SIG-M5 (cell line): Measurements from ENCODE around the gene CT45A2.
"Not testable (repeated sequence)": the region's sequence is repeated elsewhere in the genome, so short reads cannot be mapped to it uniquely, and the experiment has no call there.

Source experiments
- DNase-seq: peaks from one replicate; lab custom pipeline; 2025; lab: John Stamatoyannopoulos, UW

CT45A2 gene

DNA sequence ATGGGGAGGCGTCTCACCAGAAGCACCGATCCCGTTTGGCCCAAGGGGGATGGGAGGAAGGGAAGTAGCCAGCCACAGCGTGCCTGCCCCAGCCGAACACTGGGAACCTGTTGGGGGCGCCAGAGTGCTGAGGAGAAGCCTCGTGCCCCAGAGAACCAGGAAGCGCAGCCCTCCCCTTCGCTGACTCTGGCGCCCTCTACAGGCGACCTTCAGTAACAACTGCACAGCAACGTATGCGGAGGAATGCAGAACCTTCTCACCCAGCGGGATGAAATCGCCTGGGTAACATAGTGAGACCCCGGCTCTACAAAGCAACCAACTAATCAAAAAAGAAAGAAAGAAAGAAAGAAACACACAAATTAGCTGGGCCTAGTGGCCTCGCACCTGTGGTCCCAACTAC, at the start of gene CT45A2:
Gene CT45A2 (minus strand): TSS at position 101 of the 400 bp plus-strand sequence. CDS start 3,747 bp downstream, outside the sequence.
- not testable (repeated sequence) for DNase-seq

GRCh38 chrX:135854438-135854837, 34.6 kb upstream of the CT45A2 start, which contains the start of gene CT45A8:
TSS of gene CT45A8 (minus strand) at chrX:135854538. CDS start at chrX:135850783, 3,755 bp downstream.
- not testable (repeated sequence) for DNase-seq

GRCh38 chrX:135837180-135837579, 17.4 kb upstream of the CT45A2 start, which contains the start of gene CT45A7:
TSS of gene CT45A7 (minus strand) at chrX:135837280. CDS start at chrX:135833533, 3,747 bp downstream.
- DNase-seq, result not testable (repeated sequence)

DNA sequence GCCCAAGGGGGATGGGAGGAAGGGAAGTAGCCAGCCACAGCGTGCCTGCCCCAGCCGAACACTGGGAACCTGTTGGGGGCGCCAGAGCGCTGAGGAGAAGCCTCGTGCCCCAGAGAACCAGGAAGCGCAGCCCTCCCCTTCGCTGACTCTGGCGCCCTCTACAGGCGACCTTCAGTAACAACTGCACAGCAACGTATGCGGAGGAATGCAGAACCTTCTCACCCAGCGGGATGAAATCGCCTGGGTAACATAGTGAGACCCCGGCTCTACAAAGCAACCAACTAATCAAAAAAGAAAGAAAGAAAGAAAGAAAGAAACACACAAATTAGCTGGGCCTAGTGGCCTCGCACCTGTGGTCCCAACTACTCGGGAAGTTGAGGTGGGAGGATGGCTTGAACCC, 17.1 kb downstream of the CT45A2 start, which contains the start of gene CT45A6:
Gene CT45A6 (minus strand): TSS at position 101 of the 400 bp plus-strand sequence. CDS start 3,794 bp downstream, outside the sequence.
- DNase-seq, result not testable (repeated sequence)

DNA sequence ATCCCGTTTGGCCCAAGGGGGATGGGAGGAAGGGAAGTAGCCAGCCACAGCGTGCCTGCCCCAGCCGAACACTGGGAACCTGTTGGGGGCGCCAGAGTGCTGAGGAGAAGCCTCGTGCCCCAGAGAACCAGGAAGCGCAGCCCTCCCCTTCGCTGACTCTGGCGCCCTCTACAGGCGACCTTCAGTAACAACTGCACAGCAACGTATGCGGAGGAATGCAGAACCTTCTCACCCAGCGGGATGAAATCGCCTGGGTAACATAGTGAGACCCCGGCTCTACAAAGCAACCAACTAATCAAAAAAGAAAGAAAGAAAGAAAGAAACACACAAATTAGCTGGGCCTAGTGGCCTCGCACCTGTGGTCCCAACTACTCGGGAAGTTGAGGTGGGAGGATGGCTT, 34.4 kb downstream of the CT45A2 start, which contains the start of gene CT45A5:
Gene CT45A5 (minus strand): TSS at position 101 of the 400 bp plus-strand sequence. CDS start 3,774 bp downstream, outside the sequence.
- not testable (repeated sequence) for DNase-seq

GRCh38 chrX:135768091-135768490, 51.7 kb downstream of the CT45A2 start, which contains the start of gene CT45A3:
TSS of gene CT45A3 (minus strand) at chrX:135768191. CDS start at chrX:135764444, 3,747 bp downstream.
- DNase-seq, result not testable (repeated sequence)
